Ishikawa (cell line): Measurements from ENCODE around the gene CCDC88A.
A peak's percentile ranks its signal among the peaks of the same experiment; 100 is the strongest.

ENCODE experiments used
- CEBPB ChIP-seq: IDR thresholded peaks from 2 replicates; pipeline ENCODE4 v1.6.1; 2012
- CREB1 ChIP-seq: IDR thresholded peaks from 2 replicates; pipeline ENCODE4 v1.6.1; 2012; ENCODE audit warnings: low read depth
- EGR1 ChIP-seq: IDR thresholded peaks from 2 replicates; pipeline ENCODE4 v1.6.1; 2012
- EP300 ChIP-seq: IDR thresholded peaks from 2 replicates; pipeline ENCODE4 v1.6.1; 2012; ENCODE audit warnings: borderline replicate concordance
- FOXM1 ChIP-seq: IDR thresholded peaks from 2 replicates; pipeline ENCODE4 v1.6.1; 2012; ENCODE audit warnings: low read depth, borderline replicate concordance
- MAX ChIP-seq: IDR thresholded peaks from 2 replicates; pipeline ENCODE4 v1.6.1; 2012
- NFIC ChIP-seq: IDR thresholded peaks from 2 replicates; pipeline ENCODE4 v1.6.1; 2012
- RAD21 ChIP-seq: IDR thresholded peaks from 2 replicates; pipeline ENCODE4 v1.6.1; 2012; ENCODE audit warnings: low read depth
- REST ChIP-seq: IDR thresholded peaks from 2 replicates; pipeline ENCODE4 v1.6.1; 2012; ENCODE audit warnings: low read depth, mild to moderate bottlenecking
- TAF1 ChIP-seq: IDR thresholded peaks from 2 replicates; pipeline ENCODE4 v1.6.1; 2012; ENCODE audit warnings: low read depth, mild to moderate bottlenecking
- TCF12 ChIP-seq: IDR thresholded peaks from 2 replicates; pipeline ENCODE4 v1.6.1; 2012; ENCODE audit warnings: low read depth
- TEAD4 ChIP-seq: IDR thresholded peaks from 2 replicates; pipeline ENCODE4 v1.6.1; 2012
- YY1 ChIP-seq: IDR thresholded peaks from 2 replicates; pipeline ENCODE4 v1.6.1; 2012; ENCODE audit warnings: low read depth
- ZBTB7A ChIP-seq: IDR thresholded peaks from 2 replicates; pipeline ENCODE4 v1.6.1; 2012; ENCODE audit warnings: low read depth
- TF ChIP-seq, protein P1 (sequence below): IDR thresholded peaks from 2 replicates; pipeline ENCODE4 v1.6.1; 2012

Gene CCDC88A

GRCh38 chr2:55419679-55420438 is at the start of gene CCDC88A:
Gene CCDC88A (minus strand): TSS chr2:55419856. CDS start chr2:55419079, 777 bp downstream.
- peak; percentile 64; the same call in 1 of the 2 replicates for TF ChIP-seq ZBTB7A
- TF ChIP-seq FOXM1: no peak
- no peak for TF ChIP-seq RAD21
- TF ChIP-seq, protein P1, sequence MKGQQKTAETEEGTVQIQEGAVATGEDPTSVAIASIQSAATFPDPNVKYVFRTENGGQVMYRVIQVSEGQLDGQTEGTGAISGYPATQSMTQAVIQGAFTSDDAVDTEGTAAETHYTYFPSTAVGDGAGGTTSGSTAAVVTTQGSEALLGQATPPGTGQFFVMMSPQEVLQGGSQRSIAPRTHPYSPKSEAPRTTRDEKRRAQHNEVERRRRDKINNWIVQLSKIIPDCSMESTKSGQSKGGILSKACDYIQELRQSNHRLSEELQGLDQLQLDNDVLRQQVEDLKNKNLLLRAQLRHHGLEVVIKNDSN: peak; percentile 52
- peak; percentile 71; the same call in 1 of the 2 replicates for TF ChIP-seq TCF12
- peak; percentile 77 for TF ChIP-seq YY1
- peak; percentile 67; the same call in 1 of the 2 replicates for TF ChIP-seq EP300
- TF ChIP-seq CEBPB: no peak; the same call in 1 of the 2 replicates
- TF ChIP-seq TEAD4: peak; percentile 37; the same call in 1 of the 2 replicates
- peak; percentile 93 for TF ChIP-seq TAF1
- peak; percentile 19; the same call in 1 of the 2 replicates for TF ChIP-seq NFIC
- TF ChIP-seq MAX: peak; percentile 82
- peak; percentile 52; the same call in 1 of the 2 replicates for TF ChIP-seq EGR1

DNA sequence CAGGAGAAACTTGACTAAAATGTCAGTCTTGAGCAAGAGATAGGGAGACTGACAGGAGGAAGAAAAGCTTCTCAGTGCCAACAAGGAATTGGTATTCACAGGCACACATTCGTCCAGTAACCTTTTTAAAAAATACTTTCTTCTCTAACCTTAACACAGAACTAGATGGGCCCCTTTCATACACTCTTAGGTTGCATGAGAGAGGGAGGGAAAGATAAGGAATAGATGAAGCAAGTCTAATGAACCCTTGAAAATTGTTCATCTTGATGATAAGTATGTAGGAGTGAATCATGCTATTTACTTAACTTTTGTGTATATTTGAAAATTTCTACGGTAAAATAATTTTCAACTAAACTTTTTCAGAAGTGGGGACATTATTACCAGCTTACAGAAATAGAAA is 42.0 kb upstream of the CCDC88A start:
- TF ChIP-seq NFIC (no peak), YY1 (no peak), TCF12 (no peak), FOXM1 (no peak), TAF1 (no peak), RAD21 (no peak), EP300 (no peak), CEBPB (no peak), EGR1 (no peak), TEAD4 (no peak), REST (no peak), CREB1 (no peak), ZBTB7A (no peak), MAX (no peak)
- TF ChIP-seq, protein P1: no peak

GRCh38 chr2:55460562-55460961 is 40.9 kb upstream of the CCDC88A start:
- TF ChIP-seq, protein P1: no peak
- TF ChIP-seq FOXM1: no peak
- TF ChIP-seq TAF1: no peak
- TF ChIP-seq CEBPB: no peak
- TF ChIP-seq ZBTB7A: no peak
- no peak for TF ChIP-seq CREB1
- TF ChIP-seq TCF12: no peak
- no peak for TF ChIP-seq NFIC
- TF ChIP-seq RAD21: no peak
- TF ChIP-seq TEAD4: no peak
- no peak for TF ChIP-seq EP300

DNA sequence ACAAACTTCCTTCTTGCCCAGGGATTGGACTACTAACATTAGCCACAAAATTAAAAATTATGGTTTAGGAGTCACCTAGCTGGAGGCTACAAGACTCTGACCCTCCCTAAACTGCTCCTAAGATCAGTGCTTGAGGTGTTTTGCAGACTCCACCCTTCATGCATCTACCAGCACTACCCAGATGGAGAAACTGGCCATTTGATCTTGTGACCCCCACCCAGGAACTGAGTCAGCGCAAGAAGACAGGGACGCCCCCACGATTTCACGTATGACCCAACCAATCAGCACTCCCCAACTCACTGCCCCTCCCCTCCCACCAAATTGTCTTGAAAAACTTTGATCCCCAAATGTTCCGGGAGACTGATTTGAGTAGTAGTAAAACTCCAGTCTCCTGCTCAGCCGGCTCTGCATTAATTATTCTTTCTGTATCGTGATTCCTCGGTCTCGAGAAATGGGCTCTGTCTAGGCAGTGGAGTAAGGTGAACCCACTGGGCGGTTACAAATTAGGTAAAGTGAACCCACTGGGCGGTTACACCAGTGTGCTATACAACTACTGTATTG is 40.1 kb upstream of the CCDC88A start:
- TF ChIP-seq TCF12: no peak

- TF ChIP-seq YY1 (no peak), TCF12 (no peak)
Observed at GRCh38 chr2:55459279-55459678, 39.6 kb upstream of the CCDC88A start.

DNA sequence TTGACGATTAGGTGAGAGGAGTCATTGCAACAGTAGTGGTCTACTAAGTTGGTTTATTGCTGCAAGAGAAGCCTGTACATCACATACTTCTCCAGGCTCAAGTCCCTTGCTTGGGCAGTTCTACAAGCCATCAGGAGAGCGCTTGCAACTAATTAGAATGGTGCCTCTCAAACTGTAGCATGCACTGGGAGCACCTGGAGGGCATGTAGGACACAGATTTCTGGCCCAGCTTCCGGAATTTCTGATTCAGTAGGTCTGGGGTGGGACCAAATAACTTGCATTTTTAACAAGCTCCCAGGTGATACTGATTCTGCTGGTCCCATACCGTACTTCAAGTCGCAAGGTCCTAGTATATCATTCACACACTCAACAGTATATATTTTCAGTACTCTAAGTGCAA is 34.5 kb upstream of the CCDC88A start:
- TF ChIP-seq MAX (no peak), TCF12 (no peak), YY1 (no peak), RAD21 (no peak)
- TF ChIP-seq, protein P1: no peak

DNA sequence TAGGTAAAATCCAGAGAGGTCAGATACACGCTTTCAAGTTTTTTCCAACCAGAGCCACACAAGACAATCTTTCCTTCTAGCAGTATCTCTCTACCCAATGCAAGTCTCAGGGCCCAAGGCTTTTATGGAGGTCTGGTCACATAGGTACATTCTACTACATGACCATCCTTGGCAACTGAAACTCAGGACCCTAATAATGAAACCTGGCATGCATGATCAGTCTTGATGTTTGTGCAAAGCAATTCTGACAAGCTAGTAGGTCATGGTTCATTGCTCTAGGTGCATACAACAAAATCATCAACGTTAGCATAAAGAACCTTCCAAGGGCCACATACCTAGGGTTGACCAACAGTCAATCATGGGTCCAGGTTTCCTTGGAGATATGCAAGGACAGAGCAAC is 33.2 kb upstream of the CCDC88A start:
- no peak for TF ChIP-seq TAF1
- no peak for TF ChIP-seq TCF12
- TF ChIP-seq EGR1: no peak
- TF ChIP-seq MAX: no peak
- no peak for TF ChIP-seq REST
- no peak for TF ChIP-seq CEBPB
